Fibroblast of peridontal ligament (primary cell): ENCODE measurements around the gene ITGA1.
A peak's percentile ranks its signal among the peaks of the same experiment; 100 is the strongest.
"Not testable (repeated sequence)": the region's sequence is repeated elsewhere in the genome, so short reads cannot be mapped to it uniquely, and the experiment has no call there.

Source experiments
- DNase-seq: peaks from one replicate; pipeline ENCODE4 v3.0.0-alpha.2; 2010; ENCODE audit errors: extremely low read depth

ITGA1 gene

DNA sequence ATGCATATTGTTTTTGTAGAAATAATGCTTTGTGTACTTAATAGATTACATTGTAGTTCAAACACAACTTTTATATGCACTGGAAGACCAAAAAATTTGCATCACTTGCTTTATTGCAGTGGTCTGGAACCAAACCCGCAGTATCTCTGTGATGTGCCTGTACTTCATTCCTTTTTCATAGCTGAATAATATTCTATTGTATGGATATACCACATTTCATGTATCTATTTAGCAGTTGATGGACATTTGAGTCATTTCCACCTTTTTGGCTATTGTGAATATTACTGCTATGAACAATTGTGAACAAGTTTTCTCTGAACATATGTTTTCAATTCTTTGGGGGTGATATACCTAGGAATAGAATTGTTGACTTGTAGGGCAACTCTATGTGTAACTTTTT lies 40.1 kb downstream of the ITGA1 start:
- DNase-seq = no peak

DNA sequence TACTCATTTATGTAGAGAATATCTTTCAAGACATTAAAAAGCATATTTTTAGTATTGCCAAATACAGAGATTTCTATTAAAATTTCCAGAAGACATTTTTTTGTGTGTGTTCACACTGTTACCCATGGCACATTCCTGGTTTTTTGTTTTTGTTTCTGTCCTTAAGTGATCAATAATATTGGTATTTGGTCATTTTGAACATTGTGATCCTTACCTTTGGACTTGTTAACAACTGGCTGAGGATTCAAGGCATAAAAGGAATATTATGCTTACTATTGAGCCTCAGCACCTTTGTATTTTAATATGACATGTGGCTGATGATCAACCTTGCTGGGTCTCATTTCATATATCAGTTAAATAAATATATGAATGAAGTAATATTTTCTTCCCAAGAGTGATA lies 41.9 kb downstream of the ITGA1 start:
- no peak for DNase-seq

DNA sequence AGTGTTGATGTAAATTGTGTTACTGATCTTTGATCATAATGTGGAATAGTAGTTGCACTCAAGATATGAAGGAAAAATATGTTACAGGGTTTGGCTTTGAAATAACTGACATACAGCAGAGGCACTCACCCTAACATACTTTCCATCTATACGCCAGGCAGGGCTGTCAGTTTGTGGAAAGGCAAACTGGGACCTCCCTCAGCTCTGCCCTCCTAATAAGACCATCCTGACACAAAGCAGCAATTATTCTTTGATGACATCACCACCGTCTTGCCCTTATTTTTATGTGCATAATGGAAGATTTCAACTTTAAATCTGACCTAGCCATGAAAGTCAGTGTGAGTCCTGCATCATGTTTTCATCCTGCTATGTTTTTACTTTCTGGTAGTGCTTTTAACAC lies 42.9 kb downstream of the ITGA1 start:
- DNase-seq = no peak

DNA sequence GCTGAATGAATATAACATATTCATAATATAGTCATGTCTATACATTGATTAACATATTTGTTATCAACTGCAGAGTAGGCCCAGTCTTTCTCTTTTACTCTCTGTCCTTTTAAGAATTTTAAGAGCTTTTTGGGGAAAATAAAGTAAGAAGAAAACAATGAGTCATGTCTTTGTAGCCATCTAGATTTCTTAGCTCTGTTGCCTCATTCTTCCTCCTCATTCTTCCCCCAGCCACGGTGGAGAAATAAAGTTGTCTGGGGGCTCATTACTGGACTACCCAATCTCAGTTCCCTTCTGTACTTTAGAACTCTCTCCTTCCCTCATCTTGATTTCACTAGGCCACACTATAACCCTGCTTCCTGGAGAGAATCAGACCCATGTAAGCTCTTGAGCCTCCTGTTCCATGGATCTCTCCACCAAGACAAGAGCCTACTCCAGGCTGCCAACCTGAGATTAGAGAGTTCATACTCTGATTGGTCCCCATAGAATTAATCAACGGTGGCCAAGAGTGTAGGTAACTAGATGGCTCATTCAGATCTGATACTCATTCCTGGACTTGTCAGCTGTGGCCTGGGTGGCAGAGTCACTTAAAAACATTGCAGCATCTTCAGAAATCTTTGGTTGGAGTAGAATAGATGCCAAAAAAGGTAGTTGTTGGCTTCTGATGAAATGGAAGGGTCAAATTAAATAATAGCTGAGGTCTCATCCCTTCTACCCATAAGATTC lies 44.2 kb downstream of the ITGA1 start:
- peak; percentile 45 for DNase-seq

DNA sequence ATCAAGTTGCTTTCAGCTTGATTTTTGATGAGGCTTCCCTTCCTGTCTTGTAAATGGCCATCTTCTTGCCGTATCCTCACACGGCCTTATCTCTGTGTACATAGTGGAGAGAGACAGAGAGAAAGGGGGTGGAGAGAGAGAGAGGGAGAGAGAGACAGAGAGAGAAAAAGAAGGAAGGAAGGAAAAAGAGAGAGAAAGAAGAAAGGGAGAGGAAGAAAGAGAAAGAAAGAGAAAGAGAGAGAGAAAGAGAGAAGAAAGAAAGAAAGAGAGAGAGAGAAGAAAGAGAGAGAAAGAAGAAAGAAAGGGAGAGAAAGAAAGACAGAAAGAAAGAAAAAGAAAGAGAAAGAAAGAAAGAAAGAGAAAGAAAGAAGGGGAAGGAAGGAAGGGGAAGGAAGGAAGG lies 46.6 kb downstream of the ITGA1 start:
- DNase-seq = no peak

DNA sequence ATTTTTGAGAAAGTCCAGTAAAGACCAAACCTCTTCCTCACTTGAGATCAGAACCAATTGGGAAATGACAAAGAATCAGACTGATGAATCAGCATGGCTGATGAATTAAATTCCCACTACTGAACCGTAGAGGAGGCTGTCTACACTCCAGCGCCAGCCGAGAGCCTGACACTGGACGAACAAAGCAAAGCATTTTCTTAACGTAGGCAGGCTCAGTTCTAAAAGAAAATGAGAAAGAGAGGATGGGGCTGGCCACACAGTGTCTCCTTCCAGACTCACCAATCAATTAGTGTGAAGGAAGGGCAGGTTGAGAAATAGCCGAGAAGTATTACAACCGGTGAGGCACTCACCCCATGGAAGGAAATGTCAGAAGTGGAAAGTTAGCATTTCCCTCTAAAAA lies 49.4 kb downstream of the ITGA1 start:
- DNase-seq = no peak

DNA sequence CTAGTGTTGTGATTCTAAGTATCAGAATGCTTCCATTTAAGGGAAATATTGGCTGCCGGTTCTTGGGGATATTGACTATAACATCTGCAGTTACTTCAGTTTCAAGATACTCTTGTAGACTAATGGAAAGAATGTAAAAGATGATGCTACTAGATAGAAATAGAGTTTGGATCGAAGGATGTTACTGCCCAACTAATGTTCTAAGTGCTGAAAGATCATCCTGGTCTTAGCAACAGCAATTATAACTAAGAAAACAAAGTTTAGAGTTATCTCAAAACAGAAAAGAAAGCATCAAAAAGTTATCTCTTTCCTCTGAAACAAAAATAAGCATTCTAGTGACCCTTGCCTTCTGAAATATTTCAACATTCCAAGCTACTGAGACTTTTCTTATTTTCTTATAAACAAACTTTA lies 49.9 kb downstream of the ITGA1 start:
- peak; percentile 64 for DNase-seq

DNA sequence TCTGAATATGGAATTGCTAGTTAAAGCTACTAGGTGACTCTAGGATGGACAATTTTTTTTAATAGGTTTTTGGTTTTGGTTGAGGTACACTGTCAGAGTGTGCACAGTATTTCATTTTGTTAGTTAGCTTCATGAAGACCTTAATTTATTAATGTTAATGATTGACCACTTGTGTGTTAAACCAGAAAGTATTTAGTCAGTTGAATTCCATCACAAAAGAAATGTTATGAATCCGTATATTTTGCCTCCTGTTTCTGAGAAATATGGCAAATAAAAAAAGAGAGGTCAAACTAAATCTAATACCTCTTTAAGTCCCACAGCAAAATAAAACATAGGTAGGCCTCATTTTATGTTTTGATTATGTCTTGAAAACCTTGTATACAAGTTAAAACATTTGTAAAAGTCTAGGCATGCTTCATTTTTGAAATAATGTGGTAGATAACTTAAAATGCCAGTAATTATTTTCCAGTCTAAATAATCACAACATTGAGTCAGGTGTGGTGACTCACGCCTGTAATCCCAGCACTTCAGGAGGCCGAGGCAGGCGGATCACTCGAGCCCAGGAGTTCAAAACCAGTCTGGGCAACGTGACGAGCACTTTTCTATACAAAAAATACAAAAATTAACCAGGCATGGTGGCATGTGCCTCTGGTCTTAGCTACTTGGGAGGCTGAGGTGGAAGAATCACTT lies 50.8 kb downstream of the ITGA1 start:
- no peak for DNase-seq

DNA sequence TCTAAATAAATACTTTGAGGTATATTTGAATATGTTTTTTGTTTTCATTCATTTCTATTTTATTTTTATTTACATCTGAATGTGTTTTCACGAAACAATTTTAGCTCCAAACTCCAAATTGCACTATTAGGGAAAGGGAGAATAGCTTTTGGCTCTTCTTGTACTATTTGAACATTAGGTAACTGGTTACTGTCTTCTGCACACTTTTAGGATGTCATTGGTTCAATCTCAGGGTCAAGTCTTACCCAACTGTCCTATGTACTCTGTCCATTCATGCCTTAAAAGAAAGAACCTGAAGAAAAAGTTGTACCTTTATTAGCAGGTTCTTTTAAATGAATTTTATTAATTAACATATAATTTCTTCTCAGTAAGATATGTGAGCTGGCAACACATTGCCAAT lies 51.6 kb downstream of the ITGA1 start:
- no peak for DNase-seq

DNA sequence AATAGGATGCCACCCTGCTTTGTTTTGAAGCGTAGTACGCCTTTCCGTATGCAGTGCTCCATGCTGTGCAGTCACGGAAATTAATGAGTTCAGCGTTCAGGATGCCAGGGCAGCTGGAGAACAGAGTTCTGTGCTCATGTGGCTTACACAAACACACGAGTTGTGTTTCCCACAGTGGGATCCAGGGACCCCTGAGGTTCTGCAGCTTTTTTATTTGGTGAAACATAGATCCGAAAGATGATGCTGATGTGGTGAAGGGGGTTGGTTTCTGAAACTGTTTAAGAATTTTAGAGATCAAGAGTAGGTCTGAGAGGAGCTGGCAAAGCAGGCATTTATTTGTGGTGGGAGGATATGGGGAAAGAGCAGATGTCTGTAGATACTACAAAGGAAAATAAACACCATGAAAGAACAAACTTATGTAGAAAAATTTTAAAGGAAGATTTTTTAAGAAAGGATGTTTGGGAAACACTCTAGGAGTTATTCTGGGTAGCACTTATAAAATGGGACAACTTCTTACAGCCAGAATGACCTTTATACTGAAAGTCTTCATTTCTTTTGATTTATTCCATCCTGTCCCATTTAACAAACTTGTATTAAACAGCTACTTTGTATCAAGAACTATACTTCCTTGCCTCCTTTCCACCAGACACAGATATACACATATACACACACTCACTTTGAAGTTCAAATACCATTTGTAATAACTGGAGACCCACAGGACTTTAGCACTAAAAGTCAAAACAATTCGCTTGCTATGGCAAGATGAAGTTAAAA lies 52.7 kb downstream of the ITGA1 start:
- DNase-seq = peak; percentile 71

DNA sequence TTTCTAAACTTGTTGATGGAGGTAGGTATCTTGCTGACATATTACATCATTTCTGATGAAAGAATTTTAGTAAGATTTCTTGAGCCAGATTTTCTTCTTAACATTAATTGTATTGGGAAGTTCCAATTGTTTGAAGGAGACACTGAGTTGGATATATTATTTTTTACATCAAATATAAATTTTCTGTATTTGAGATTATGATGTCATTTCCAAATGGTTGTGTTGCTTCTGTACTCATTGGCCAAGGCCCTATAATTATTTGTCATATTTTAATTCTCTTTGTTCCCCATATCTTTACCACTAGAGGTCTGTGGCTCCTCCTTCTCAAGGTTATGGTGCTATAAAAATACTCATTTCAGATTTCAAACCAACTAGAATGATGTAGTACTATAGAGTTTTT lies 53.4 kb downstream of the ITGA1 start:
- no peak for DNase-seq

DNA sequence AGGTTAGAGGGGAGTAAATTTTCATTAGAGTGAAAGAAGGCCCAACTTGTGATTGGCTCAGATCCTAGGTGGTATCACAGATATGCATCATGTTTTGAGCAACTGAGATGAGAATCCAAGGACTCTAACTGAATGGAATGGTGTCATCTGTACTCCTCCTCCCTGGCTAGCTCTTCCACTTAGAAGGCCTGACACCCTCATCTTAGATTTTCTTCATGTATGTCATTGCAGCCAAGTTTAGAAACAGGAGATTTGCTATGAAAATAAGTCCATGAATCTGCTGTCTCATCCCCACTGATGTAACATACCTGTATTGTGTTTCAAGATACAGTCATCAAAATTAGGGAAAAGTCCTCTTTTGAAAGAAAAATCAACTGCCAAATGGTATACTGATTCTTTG lies 54.4 kb downstream of the ITGA1 start:
- no peak for DNase-seq

DNA sequence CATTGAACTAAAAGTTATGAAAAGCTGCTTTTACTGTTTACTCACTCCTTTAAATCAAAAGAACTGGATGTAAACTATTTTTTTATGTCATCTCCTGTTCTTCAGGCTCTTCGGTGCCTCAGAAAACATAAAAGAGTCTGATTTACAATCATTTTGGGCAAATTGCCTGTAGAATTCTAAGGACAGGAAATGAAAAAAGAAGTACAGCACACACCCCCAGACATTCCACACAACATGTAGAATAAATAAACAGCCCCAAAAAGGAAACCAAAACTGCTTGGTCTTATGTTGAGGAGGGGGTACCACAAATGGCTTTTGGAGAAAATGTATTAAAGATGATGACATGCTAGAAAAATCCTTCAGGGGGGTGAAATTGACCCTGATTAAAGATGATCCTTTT lies 57.2 kb downstream of the ITGA1 start:
- no peak for DNase-seq

DNA sequence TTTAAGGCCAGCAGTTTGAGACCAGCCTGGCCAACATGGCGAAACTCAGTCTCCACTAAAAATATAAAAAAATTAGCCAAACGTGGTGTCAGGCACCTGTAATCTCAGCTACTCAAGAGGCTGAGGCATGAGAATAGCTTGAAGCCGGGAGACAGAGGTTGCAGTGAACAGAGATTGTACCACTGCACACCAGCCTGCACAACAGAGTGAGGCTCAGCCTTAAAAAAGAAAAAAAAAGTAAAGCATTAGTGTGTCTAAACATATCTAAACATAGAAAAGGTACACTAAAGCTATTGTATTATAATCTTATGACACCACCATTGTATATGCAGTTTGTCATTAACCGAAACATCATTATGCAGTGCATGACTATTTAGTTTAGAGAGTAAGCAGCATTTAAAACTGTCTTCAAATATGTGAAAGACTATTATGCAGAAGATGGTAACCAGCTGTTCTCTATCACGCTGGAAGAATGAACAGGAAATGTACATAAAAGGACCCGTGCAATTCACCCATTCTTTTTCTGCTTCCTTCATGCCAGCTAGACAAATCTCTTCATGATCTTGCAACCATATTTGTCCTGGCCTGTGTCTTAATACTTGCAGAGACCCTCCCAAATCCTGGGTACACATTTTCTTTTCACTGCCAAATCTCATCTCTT lies 58.6 kb downstream of the ITGA1 start:
- DNase-seq = peak; percentile 76

DNA sequence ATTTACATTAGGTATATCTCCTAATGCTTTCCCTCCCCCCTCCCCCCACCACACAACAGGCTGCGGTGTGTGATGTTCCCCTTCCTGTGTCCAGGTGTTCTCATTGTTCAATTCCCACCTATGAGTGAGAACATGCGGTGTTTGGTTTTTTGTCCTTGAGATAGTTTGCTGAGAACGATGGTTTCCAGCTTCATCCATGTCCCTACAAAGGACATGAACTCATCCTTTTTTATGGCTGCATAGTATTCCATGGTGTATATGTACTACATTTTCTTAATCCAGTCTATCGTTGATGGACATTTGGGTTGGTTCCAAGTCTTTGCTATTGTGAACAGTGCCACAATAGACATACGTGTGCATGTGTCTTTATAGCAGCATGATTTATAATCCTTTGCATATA lies 61.0 kb downstream of the ITGA1 start:
- not testable (repeated sequence) for DNase-seq

DNA sequence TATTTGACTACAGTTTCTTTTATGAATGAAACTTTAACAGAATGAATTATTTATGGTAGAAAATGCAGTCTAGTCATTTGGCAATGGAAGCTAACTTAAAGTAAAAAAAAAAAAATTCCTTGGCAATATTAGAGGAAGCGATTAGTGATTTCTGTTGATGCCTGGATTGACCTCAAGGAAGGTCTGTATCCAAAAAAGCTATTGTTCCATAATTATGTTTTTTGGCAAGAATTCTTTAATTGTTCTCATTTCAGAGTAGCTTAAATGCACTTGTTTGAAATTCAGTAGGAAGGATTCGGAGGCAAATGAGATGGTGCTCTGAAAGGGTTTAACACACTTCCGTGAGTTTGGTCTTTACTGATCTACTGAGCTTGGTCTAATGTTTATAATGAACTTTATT lies 61.8 kb downstream of the ITGA1 start:
- DNase-seq = no peak

DNA sequence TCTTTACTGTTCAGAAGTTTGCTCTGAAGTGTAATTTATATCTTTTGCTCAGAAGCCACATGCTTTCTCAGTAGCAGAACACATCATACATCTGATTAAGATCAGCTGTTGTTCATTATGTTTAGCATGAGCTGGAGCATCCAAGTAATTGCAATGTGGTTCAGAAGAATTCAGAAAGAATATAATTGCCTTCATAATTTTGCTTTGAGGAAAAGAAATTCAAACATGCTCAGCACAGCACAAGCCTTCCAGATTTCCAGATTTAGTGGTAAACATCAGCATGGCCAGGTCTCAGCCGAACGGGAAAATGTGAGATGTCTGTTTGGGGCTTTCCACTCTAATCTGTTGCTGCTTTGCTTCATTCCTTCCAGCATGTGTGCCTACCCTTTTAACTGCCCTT lies 65.9 kb downstream of the ITGA1 start:
- DNase-seq = peak; percentile 93

DNA sequence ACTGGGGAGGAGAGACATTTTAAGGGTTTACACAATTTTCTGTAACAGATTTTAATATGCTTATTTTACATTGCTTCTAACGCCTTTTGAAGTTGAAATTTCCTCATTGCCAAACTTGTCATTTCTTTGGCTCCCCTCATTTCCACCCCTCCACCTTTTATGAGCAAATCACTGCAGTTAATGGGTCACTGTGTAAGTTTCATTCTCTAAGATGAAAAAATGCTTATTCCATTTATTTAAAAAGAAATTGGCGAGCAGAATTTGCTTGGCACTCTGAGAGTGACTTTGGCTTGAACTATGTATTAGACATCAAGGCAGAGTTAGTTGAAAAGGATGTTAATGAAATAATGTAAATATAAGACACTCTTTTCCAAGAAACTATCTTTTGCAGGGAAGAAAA lies 66.6 kb downstream of the ITGA1 start:
- no peak for DNase-seq

DNA sequence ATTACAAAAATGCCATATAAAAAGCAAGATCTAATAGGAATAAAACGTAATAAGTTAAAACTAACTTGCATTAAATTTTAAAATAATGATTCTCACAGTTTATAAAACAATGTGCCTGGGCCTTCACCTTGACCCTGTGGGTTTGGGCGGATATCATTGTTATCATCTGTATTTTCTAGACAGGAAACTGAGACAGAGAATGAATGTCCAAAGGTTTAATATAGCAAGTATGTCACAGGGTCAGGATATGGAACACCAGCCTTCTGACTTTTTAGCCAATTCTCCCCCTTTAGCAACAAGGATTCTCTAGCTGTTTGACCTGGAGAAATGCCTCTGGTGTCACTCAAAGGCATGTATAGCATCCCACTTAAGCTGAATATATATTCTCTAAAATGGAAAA lies 67.2 kb downstream of the ITGA1 start:
- no peak for DNase-seq

DNA sequence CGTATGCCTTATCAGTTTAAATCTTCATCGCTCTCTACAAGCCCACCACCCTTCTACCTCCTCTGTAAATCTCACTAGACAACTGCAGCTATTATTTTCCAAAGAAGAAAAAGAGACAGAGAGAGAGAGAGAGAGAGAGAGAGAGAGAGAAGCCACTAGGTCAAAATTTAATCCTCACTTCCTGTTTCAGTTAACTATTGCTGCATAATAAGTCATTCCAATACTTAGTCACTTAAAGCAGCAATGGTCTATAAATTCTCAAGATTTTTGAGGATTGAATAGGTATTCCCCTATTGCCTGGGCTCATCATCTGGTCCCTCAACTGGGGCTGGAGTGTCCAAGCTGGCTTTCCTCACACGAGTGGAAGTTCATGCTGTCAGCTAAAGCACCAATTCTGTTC lies 68.8 kb downstream of the ITGA1 start:
- no peak for DNase-seq

DNA sequence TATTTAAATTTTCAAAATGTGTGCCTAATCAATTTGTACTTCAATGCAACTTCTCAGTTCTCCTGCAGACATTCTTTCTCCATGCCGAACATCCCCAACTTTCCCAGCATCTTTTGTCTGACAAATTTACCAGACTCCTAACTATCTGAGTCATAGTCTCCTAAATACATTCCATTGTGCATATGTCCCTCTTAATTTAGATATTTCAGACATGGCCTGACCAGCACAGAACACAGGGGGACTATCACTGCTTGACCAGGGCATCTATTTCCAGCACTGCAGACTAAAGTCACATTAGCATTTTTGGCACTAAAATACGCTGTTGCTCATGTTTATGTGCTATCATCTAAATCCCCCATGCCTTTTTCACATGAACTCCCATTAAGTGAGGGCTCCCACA lies 71.9 kb downstream of the ITGA1 start:
- peak; percentile 67 for DNase-seq

DNA sequence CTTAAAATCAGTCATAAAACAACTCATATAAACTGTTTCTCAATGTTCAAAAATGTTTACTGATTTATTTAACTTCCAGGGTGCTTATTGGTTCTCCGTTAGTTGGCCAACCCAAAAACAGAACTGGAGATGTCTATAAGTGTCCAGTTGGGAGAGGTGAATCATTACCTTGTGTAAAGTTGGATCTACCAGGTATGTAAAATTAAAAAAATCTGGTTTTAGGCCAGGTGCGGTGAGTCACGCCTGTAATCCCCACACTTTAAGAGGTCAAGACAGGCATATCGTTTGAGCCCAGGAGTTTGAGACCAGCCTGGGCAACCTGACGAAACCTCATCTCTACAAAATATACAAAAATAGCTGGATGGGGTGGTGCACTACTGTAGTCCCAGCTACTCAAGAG lies 73.7 kb downstream of the ITGA1 start:
- no peak for DNase-seq
